GM12865 (cell line): ENCODE data around the gene PPFIBP2.
A peak's percentile ranks its signal among the peaks of the same experiment; 100 is the strongest.

ENCODE experiments used
- DNase-seq: peaks from one replicate; pipeline ENCODE4 v3.0.0; 2010; ENCODE audit warnings: low read depth
- H3K4me3 ChIP-seq: 2 replicates; pipeline ENCODE4 v1.5.1; 2011; ENCODE audit warnings: mild to moderate bottlenecking, low read depth, low read length, control low read depth
- TF ChIP-seq, protein P1 (sequence below): IDR thresholded peaks from 2 replicates; pipeline ENCODE4 v1.5.1; 2011; ENCODE audit warnings: low read length, control low read depth, low read depth, inconsistent platforms; ENCODE audit not compliant: insufficient read depth; ENCODE audit errors: missing control alignments

The PPFIBP2 gene

DNA sequence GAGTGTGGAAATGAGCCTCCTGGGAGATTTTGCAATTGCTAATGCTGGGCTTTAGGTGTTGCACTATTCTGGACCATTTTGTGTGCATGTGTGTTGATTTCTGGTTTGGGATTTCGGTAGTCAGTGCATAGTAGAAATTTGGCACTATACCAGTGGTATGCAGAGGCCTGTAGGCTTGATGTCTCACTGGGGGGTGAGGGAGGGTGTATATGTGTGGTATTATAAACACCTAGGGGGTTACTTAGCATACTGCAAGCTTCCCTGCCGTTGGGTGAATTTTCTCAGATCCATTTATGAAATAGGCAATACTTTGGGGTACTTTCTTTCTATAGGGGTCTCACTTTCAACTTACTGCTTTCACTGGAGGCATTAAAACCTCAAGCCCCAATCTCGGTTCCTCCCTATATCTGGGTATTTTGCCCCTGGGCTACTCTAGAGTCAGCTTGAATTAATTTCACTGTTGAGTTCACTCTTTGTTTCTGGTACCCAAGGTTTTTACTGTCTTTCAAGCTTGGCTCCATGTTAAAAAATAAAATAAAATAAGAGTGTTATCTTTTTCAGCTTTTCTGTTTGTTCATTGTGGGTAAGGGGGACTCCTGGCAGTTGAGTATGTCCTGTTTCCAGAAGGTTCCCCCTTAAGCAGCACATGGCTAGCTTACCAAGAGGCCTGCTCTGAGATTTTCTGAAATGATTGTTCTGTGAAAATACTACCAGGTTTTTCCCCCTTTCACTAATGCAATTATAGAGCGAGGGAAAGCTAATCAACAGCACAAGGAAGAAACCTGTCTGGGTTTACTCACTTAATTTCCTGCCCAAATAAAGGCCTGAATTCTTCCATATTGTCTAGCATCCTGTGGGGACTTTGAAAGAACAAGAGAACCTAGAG, 45.8 kb downstream of the PPFIBP2 start:
- TF ChIP-seq, protein P1, sequence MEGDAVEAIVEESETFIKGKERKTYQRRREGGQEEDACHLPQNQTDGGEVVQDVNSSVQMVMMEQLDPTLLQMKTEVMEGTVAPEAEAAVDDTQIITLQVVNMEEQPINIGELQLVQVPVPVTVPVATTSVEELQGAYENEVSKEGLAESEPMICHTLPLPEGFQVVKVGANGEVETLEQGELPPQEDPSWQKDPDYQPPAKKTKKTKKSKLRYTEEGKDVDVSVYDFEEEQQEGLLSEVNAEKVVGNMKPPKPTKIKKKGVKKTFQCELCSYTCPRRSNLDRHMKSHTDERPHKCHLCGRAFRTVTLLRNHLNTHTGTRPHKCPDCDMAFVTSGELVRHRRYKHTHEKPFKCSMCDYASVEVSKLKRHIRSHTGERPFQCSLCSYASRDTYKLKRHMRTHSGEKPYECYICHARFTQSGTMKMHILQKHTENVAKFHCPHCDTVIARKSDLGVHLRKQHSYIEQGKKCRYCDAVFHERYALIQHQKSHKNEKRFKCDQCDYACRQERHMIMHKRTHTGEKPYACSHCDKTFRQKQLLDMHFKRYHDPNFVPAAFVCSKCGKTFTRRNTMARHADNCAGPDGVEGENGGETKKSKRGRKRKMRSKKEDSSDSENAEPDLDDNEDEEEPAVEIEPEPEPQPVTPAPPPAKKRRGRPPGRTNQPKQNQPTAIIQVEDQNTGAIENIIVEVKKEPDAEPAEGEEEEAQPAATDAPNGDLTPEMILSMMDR: no peak
- DNase-seq: peak; percentile 34
- H3K4me3 ChIP-seq: no peak overlapping the region

DNA sequence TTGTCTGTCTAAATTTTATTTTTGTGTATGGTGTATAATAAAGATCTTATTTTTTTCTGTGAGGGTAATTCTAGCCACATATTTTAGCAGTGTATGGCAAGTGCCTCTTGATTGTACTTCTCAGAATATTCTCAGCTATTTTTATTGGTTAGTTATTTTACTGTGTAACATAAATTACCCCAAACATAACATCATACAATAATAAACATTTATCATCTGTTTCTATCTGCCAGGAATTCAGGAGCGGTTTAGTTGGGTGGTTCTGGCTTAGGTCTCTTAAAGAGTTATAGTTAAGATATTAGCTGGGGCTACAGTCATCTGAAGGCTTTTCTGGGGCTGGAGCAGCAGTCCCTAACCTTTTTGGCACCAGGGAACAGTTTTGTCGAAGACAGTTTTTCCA, 47.8 kb downstream of the PPFIBP2 start:
- TF ChIP-seq, protein P1: no peak
- no peak overlapping the region for H3K4me3 ChIP-seq
- DNase-seq: no peak

DNA sequence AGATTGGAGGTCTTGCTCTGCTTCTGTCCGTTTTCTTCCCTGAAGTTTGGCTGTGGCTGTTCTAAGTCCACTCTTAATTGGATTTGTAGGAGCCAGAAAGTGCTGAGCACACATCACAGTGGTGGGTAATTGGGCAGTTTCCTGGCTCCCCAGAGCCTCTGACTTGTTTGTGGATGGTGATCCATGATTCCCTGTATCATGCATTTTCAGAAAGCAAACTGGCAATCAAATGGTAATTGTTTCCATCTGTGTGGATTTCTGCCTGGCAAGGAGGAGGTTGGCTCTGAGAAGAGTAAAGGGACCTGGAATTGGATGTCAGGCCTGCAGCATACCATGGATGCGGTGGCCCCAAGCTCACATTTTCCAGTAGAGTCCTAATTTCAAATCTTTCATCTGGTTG, 49.5 kb downstream of the PPFIBP2 start:
- no peak overlapping the region for H3K4me3 ChIP-seq
- no peak for DNase-seq
- TF ChIP-seq, protein P1: no peak

DNA sequence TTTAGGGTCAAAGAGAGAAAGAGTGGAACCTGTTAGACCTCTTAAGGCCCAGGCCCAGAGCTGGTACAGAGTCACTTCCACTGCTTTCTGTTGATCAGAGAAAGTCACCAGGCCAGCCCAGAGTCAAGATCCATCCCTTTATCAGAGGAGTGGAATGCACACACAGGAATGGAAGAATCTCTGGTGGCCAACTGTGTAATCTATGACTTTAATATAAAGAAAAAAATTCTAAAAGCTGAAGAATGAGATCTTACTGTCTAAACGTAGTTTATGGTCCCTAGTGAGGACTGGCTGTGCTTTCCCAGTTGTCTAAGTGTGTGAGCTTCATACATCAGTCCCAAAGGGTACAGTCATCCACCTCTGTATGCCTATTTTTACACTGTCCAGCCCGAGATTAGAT, 51.0 kb downstream of the PPFIBP2 start:
- TF ChIP-seq, protein P1: no peak
- no peak for DNase-seq

DNA sequence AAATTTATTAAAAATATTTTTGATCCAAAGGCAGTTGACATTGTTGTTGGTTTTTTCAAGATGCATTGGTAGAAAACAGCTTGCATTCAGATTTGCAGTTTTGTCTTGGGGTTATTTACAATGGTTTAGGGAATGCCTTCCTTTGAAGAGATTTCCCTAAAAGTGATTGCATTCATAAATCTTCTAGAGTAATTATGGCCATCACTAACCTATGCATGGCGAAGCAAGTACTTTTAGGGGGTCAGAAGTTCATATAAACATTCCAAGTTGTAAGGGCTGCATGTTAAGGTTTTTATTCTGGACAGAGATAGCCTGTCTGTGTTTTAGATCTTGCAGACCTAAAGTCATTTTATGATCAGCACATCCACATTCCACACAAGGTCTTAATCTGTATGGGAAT, 53.5 kb downstream of the PPFIBP2 start:
- H3K4me3 ChIP-seq: no peak overlapping the region
- no peak for DNase-seq
- TF ChIP-seq, protein P1: no peak

More for the DNA sequence above, 51.0 kb downstream of the PPFIBP2 start:
- no peak overlapping the region for H3K4me3 ChIP-seq

DNA sequence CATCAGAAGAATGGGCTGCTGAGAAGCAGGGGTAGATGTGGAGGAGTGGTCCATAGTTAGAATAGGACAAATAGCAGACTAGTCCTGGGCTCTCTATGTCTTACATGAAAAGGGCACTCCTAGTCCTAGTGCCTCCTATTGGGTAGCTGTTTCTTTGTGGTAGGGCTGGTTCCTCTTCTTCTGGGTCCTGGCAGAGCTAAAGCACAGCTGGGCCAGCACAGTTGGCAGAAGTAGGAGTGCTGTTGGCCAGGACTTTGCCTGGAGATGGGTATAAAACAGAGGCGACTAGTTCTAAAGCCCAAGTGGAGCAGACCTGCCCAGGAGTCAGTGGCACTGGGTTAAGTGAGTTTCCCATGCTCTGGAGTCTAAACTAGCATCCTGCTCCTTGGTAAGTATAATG, 55.2 kb downstream of the PPFIBP2 start:
- DNase-seq: no peak
- no peak overlapping the region for H3K4me3 ChIP-seq
- TF ChIP-seq, protein P1: no peak
